OCI-LY3 (cell line): ENCODE results near the gene ADAMTSL5.

ENCODE experiments used
- CTCF ChIP-seq: fragments of 200-600, 300-600 bp; sonication (generic); IDR thresholded peaks from 2 replicates; pipeline ENCODE4 v1.5.1; 2014; ENCODE audit warnings: antibody characterized with exemption, low read length, low read depth
- EZH2phosphoT487 ChIP-seq: fragments of 200-600 bp; shearing (Covaris generic); IDR thresholded peaks from 2 replicates; pipeline ENCODE4 v1.6.1; 2018; ENCODE audit warnings: antibody characterized with exemption, mixed run types, low read depth

- no peak for TF ChIP-seq CTCF
- no peak for TF ChIP-seq EZH2phosphoT487
Measured at GRCh38 chr19:1551068-1552040, 38.5 kb upstream of the ADAMTSL5 start.
